HG03565 (cell line): ENCODE results near the gene PRPF40B.
A peak's percentile ranks its signal among the peaks of the same experiment; 100 is the strongest.
"Not testable (repeated sequence)": the region's sequence is repeated elsewhere in the genome, so short reads cannot be mapped to it uniquely, and the experiment has no call there.

Experiments
- ATAC-seq: cut with Tn5 transposase; IDR thresholded peaks from one replicate; pipeline ENCODE4 v1.9.1; 2021; ENCODE audit warnings: mild to moderate bottlenecking, moderate library complexity; ENCODE audit not compliant: unreplicated experiment

Gene PRPF40B

DNA sequence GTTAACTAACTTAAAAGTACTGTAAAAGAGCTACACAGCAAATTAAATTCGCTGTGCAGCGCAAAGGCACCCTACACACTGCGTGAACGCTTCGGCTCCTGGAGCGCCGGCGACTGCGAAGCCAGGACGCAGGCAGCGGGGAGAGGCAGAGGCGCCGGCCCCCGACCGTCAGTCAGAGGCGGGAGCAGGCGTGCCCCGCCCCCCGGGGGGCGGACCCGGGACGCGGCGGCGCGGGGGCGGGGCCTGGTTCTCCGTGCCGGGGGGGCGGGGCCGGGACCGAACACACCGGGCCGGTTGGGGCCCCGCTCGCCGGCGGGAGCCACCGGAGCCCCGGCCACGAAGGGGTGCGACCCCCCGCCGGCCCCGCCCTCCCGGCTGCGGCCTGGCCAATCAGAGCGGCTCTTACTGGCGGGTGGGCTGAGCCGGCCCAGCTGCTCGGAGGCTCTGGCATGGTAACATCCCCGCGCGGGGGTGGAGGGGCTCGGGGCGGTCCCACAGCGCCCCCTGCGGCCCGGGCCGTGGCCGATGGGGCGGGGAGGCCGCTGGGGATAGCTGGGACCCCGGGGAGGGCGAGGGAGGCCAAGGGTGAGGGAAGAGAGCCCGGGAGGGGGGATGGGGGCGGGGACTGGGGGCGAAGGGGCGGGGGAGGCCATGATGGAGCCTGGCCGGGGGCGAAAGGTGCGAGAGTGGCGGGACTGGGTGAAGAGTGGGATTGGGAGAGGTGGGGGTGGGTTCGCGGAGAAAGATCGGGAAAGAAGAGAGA, at the start of gene PRPF40B:
TSS of gene PRPF40B (plus strand) at position 420 of the 763 bp plus-strand sequence. CDS start at position 450, 30 bp downstream.
- peak; percentile 67 for ATAC-seq

DNA sequence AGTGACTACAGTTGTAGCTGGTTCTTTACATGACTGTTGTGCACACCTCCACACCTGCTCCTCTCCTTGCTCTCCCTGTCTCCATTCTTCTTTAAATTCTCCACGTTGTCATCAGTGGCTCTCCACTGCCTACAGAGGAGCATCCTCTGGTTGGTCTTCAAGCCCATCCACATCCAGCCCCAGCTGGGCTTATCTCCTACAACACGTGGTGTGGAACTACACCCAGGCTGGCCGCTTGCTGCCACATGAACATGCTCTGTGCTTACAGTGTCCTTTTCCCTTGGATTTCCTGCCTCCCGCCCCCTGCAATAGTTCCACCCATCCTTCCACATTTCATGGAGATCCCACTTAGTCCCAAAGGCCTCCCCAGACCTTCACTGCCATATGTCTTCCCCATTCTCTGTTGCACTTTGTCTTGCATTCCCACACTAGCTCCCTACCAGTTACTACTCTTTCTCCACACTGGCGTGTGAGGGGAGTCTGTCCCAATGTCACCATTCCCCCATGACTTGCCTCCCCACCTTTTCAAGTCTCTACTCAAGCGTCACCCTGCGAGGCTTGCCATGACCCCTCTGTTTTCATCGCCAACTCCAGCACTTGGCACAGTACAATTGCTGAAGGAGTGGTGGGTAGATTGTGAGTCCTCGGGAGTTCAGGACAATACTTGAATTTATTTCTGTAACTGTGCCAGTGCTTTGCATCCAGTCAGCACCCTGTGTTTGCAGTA, 45.6 kb upstream of the PRPF40B start:
- no peak for ATAC-seq

DNA sequence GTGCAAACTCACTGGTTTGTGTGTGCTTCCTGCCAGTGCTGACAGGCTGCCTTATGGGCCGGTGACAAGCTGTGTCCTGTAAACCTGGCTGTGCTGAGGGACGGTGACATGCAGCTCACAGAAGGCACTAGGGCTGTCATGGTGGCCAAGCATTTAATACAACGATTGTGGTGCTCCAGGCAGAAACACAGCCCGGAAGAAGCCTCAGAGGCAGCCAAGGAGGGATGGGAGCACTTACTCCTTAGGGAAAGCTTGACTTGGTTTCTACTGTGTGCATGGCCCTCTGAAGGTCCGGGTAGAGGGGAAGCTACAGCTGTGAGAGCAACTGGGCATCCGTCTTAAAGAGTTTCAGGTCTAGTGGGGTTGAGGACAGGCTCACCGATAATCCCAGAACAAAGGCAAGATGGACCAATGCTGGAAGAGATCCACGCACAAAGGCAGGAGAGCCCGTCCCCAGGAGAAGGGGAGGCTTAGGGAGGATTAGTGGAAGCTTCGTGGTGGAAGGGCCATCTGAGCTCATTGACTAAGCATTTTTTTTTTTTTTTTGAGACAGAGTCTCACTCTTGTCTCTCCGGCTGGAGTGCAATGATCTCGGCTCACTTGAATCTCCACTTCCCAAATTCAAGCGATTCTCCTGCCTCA, 44.8 kb upstream of the PRPF40B start:
- ATAC-seq = no peak

DNA sequence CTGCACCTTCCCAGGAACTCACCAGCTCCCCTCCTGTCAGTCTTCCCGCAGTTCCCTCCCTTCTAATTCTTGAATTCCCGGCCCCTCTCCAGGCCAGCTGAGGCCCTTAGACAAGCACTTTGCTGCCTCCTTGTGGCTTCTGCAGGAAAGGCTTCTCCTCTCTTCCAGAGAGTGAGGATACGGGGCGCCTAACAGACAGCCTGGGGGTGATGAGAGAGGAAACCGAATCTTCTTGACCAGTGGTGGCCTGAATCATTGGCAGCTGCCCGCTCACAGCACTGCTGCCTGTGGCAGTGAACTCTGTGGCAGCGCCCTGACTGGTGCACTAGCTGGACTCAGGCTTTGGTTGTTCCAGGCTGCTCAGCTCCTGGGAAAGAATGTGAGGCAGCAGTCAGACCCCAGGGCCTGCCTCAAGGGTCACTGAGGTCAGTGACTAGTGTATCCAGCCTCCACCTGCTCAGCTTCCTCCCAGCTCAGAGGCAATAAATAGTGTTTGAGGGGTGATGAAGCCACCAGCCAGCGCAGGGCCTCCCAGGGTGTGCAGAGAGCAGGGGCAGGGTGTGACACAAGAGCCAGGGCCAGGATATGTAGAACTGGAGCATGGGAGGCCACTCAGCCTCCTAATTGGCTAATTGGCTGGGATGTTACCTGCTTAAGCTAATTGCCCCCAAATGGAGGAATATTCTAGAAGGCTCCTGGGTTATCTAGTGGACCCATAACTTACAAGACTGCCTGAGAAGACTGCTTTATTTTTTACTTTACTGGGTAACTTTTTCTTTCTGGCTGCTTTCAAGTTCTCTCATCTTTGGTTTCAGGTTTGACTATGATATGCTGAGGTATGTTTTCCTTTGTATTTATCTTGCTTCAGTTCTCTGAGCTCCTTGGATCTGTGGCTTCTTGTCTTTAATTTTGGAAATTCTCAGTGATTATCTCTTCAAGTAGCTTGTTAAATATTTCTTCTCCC, 42.5 kb upstream of the PRPF40B start:
- no peak for ATAC-seq

DNA sequence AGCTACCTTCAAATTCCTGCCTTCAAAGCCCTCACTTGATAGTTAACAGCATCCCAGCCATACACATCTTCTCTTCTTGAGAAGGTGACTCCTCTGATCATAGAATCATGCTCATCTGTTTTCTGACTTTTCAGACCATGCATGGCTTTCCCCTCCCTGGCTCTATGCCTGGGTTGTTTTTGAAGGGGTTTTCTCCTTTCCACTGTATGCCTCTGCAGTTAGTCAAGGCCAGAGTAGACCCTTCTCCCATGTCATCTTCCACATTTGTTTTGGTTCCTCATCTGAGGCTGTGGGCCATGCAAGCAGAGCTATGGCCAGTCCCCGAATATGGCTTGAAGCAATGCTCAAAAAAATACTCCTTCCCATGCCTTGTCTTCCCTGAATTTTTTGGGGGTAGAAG, 41.2 kb upstream of the PRPF40B start:
- no peak for ATAC-seq

DNA sequence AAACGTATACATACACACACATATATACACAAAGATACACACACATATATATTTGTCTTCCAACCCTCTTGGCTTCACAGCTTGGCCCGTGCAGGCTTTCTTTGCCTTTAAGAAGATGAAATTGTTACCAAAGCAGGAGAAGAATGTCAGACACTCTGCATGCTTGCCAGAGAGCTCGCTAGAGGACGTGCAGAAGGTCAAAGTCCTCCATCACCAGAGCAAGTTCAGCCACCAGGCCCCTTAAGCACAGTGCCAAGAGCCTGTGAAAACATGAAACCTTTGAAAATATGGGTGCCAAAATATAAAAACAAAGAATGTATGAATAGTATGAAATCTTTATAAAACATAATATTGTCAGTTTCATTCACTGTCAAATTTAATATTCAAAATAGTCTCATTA, 40.5 kb upstream of the PRPF40B start:
- ATAC-seq = no peak

DNA sequence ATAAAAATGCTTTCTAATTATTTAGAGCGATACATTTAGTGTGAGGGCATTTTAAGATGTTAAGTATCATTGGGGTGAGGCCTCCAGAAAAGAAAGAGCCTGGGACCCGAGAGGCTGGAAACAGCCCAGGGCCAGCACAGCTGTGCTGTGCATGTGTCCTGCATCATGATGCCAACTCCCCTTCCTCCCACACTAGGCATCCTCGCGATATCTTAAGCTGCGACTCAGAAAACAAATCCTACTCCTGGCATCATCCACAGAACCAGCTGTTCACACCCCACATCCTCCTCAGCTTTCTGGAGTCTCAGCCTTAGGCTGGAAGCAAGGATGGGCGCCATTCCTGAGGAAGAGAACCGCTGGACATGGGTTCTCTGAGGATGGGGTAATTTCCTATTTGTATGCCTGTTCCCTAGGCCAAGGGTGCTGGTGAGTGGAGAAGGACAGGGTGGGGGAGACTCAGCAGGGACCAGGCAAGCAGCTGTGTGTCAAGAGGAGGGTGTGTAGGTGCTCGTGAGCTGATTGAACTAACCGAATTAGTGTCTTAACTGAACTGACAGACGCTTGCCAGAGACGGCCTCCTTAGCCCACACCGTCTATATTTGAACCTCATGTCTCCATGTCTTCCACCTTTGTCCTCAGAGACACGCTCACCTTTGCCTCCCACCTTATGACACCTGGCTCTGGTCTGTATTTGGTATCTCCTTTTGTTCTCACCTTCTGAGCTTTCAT, 39.8 kb upstream of the PRPF40B start:
- no peak for ATAC-seq

DNA sequence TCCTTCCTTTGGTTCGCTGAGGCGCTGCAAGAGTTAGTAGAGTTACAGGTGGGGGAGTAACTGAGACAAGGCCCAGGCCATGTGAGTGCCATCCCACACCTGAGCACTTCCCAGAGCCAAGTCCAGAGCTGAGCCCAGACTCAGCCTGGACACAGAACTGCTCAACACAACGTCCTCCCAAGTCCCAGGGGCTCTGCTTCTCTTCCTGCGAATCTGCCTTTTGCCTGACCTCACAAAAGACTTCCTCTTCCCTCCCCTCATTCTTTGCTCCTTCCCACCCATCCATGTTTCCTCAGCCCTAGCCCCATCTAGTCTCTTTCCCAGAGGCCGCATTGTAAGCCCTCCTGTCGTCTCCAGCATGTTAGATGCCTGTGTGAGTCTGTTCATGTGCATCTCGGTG, 38.8 kb upstream of the PRPF40B start:
- no peak for ATAC-seq

DNA sequence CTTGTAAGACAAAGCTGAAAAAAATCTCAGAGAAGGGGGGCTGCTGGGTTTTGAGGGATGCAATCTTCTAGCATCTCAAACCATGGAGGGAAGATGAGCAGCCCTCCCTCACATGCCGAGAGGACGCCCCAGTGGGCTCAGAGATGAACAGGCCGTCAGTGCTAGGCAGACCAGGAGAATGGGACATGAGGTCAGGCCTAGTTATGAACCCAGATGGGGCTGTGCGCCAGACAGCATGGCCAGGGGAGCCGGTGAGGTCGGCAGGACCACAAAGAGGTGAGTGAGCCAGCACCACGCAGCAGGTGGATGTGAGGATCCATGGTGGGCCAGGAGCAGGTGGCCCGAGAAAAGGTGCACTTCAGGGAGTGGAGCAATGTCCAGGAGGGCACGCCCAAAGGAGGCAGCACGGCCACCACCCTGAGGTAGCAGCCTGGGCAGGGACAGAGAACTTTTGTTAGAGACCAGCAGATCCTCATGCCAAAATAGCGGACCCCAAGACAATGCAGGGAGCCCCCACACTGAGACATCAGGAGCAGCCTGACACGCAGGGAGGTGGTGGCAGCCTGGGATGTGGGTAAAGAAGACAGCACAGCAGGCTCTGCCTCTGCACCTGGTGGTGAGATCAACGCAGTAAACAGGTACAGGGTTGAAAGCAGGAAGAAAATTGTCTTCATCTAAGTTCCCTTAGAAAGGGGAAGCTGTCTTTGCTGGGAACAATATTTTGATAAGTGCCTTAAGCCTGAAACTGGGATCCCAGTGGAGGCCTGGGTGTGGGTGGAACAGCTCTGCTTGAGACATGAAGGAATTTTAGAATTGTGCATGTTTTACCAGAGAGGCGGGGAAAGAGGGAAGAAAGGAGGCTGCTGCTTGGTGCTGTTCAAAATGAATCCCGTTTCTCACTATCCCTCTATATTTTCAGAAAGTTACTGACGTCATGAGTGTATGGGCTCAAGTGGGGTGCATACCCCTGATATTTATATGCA, 37.6 kb upstream of the PRPF40B start:
- ATAC-seq = no peak

DNA sequence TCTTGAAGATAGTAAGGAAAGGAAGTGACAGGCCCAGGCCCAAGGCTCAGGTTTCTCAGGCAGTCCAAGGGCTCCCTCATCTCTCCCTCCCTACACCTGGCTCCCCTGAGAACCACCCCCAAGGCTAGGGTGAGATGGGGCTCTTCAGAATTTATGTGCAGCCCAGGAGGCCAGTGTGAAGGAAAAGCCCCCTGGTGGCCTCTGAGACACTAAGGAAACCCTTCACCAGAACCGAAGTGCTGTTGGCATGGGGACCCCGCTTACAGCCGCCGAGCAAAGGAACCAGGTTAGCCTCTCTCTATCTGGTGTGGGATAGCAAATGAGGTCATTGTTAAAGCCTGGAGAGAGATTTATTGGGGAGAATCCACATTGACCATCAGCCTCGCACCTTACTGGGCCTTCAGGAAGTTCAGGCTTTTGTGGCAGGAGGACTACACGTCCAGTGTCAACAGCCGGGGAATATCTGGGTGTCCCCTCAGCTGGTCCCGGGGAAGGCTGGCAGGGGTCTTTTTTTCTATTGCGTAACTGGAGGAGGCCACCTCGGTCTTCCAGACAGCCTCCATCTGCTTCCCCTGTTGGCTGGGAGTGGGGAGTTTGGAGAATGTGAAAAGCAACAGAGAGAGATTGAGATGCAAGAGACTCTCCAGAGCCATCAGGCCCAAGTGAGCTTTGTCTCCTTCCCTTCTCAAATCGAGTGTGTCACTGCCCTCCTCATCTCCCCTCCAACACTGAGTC, 36.0 kb upstream of the PRPF40B start:
- no peak for ATAC-seq

DNA sequence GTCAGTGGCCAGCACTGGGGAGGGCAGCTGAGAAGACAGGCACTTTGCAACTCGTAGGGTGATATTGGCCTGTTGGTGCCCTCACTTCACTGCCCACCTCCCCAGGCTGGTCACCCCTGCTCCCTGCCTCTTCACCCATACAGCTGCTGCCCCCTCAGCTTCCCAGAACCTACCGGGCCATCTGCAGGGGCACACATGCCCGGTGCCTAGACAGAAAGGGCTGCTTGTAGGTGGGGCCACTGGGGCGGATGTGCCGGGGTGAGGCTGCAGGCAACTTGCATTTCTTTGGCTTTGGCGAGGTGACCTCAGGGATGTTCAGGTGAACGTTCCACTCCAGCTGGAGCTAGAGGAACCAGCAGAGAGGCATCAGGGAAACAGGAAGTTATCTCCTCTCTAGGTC, 35.1 kb upstream of the PRPF40B start:
- no peak for ATAC-seq

DNA sequence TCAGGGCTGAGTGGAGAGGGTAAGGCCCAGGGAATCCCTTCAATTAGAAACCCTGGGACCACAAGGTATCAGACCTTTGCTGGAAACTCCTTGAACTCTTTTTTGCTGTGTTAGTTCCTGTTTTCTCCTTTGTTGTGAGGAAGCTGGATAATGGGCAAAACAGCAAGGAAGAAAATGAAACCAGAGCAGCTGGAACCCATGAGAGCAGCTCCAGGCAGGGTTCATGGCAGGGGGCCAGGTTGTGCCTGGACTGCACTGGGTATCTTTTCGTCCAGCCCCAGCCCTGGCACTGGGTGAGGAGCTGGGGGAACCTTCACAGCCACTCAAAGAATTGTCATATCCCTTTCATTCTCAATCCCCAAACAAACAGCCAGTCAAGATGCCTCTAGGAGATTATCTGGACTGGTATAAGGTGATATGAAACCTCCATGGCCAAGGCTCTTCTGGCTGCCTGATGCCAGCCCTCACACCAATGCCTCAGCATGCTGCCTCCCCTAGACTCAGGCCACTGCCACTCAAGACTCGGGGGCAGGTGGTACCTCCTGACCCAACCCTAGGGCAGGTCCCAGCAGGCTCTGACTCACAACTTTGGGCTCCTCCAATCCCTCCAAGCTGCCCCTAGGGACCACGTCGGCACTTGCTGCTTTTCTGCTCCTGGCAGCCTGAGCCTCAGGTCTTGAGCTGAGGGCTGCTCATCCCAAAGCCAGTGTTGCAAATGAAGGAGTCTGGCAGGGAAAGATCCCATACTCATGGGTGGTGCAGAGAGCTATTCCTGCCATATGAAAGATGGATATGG, 34.4 kb upstream of the PRPF40B start:
- ATAC-seq = no peak

DNA sequence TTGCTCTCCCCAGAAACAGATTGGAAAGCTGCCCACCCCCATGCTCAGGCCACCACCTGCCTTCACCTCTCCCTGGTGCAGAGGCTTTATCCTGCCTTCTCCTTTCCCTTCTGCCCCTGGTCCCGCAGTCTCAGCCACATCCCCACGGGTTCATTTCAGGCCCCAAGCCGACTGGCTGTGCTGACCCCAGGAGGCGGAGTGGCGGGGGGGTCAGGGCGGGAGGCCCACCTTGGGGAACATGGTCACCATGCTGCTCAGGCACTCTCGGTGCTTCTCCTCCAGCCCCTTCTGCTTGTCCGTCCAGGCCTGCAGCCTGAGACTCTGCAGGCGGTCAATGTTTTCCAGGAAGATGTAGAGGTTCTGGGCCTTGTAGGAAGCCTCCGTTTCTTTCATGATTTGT, 24.8 kb upstream of the PRPF40B start:
- no peak for ATAC-seq

DNA sequence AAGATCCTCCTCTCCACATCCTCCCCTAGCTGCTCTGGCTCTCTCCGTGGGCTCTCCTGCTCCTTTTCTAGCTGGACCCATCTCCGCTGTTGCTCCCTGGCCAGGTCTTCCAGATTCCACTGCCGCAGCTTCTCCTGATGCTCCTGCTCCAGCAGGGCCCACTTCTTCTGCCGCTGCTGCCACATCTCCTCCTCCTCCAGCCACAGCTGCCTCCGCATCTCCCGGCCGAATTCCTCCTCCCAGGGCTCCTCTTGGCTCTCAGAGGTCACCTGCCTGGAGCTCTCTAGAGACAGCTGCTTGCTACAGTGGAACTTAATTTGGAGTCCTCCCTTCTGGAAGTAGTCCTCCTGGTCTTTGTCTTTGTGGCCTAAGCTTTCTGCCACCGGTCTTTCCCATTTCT, 23.4 kb upstream of the PRPF40B start:
- no peak for ATAC-seq

DNA sequence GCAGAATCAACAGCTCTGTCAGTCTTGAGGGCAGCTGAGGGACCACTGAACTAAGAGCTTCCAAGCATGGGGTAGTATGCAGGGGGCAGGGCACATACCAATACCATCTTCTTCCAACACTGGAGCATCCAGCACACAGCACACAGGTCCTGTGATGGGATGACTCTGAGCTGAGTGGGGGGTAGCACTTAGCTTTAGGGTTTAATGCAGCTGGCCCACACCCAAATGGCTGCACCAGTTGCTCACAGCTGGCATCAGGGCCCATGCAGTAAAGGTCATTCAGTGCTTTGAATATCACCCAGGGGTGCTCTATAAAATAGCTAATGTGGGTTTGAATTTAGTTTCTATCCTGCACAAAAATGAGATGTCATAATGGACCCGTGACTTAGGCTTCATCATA, 19.6 kb upstream of the PRPF40B start:
- ATAC-seq = no peak

DNA sequence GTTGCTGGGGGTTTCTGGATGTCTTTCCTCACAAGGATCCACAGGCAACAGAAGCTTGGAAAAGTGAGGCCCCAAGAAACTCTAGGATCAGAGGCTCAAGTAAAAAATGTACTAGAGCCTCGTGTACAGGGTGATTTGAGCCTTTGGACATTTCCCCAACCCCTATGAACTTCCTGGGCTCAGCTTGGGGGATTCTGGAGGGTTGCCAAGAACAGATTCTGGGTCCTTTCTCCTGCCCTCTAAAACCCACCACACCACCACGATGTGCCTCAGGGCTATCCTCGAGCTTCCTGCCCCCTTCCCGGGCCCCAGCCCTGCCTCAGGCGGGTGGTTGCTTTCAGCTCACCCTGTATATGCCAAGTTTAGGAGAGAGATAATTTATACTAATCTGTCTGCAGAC, 18.5 kb upstream of the PRPF40B start:
- ATAC-seq = no peak

DNA sequence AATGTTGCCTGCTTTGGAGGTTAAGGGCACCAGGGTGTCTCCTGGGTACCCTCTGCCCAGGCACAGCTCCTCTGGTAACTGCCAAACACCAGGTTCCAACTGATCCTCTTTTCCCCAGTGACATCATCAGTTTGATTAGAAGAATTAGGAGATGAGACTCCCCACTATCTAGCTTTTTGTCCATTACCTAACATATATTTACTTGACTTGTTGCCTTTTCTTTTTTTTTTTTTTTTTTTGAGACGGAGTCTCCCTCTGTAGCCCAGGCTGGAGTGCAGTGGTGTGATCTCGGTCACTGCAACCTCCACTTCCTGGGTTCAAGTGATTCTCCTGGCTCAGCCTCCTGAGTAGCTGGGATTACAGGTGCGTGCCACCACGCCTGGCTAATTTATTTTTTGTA, 17.8 kb upstream of the PRPF40B start, which contains the start of gene FAM186B:
TSS of gene FAM186B (minus strand) at position 101 of the 400 bp plus-strand sequence. CDS start 162 bp downstream, outside the sequence.
- ATAC-seq = not testable (repeated sequence)
